CD14-positive monocyte (primary cell): ENCODE results near the gene AKAP8. TPM values are rescaled to one million over a fixed set of nuclear protein-coding genes. Genes with fewer than 3 reads are reported as not detected.

ENCODE experiments used
- DNase-seq, 3 donors: peaks; one replicate each; pipeline ENCODE4 v3.0.0-alpha.2; 2011 to 2022
- H2AFZ ChIP-seq: 2 replicates; pipeline ENCODE4 v1.6.0; 2012; ENCODE audit warnings: mild to moderate bottlenecking, low read depth, low read length, inconsistent platforms; ENCODE audit not compliant: insufficient read depth, poor library complexity, severe bottlenecking
- H3K27ac ChIP-seq, 2 donors: 1 replicate in 1 of 2; 2 replicates in 1 of 2; pipeline ENCODE4 v1.5.1; 2012 to 2013; ENCODE audit warnings: low read length in 2 of 2, control low read depth in 1 of 2, inconsistent platforms in 1 of 2, low read depth in 1 of 2, mild to moderate bottlenecking in 1 of 2
- H3K27me3 ChIP-seq, 2 donors: one replicate each; pipeline versions ENCODE4 v1.6.0 to v1.6.1; 2011 to 2013; ENCODE audit warnings: low read length in 2 of 2; ENCODE audit not compliant: control insufficient read depth in 2 of 2, insufficient read depth in 2 of 2
- H3K36me3 ChIP-seq, 2 donors: replicated peaks in 1 of 2; 1 replicate in 1 of 2; 2 replicates in 1 of 2; pipeline versions ENCODE4 v1.5.1 to v1.6.1; 2012 to 2013; ENCODE audit warnings: low read length in 2 of 2, control low read depth in 1 of 2, inconsistent platforms in 1 of 2, mild to moderate bottlenecking in 1 of 2; ENCODE audit not compliant: insufficient read depth in 2 of 2, control insufficient read depth in 1 of 2
- H3K4me1 ChIP-seq, 2 donors: 1 replicate in 1 of 2; 2 replicates in 1 of 2; pipeline versions ENCODE4 v1.5.1 to v1.6.1; 2012 to 2013; ENCODE audit warnings: low read length in 2 of 2, control low read depth in 1 of 2, inconsistent platforms in 1 of 2, mild to moderate bottlenecking in 1 of 2, moderate library complexity in 1 of 2; ENCODE audit not compliant: insufficient read depth in 2 of 2, control insufficient read depth in 1 of 2
- H3K4me2 ChIP-seq: replicated peaks from 2 replicates; pipeline ENCODE3; 2012; ENCODE audit warnings: low read length, moderate library complexity, mild to moderate bottlenecking; ENCODE audit not compliant: poor library complexity, severe bottlenecking; ENCODE audit errors: extremely low read depth
- H3K4me3 ChIP-seq, 3 experiments: fragments of 200-600 bp in 1 of 3; sonication (generic) in 1 of 3; replicated peaks in 1 of 3; 1 replicate in 2 of 3; 2 replicates in 1 of 3; pipeline ENCODE4 v1.5.1; 2011 to 2013; ENCODE audit warnings: low read length in 3 of 3, mild to moderate bottlenecking in 3 of 3, control low read depth in 2 of 3, low read depth in 2 of 3, inconsistent platforms in 1 of 3, moderate library complexity in 1 of 3
- H3K79me2 ChIP-seq: 2 replicates; pipeline ENCODE4 v1.6.0; 2012; ENCODE audit warnings: mild to moderate bottlenecking, control low read depth, inconsistent platforms, low read length, moderate library complexity; ENCODE audit not compliant: insufficient read depth
- H3K9ac ChIP-seq: 2 replicates; pipeline ENCODE4 v1.6.0; 2017; ENCODE audit warnings: low read length, mild to moderate bottlenecking; ENCODE audit not compliant: insufficient read depth, poor library complexity, severe bottlenecking
- H3K9me3 ChIP-seq, 2 donors: replicated peaks in 1 of 2; 1 replicate in 1 of 2; 2 replicates in 1 of 2; pipeline versions ENCODE4 v1.5.1 to v1.6.1; 2012 to 2013; ENCODE audit warnings: low read length in 2 of 2, control low read depth in 1 of 2; ENCODE audit not compliant: control insufficient read depth in 1 of 2, insufficient read depth in 1 of 2
- H4K20me1 ChIP-seq: 2 replicates; pipeline ENCODE4 v1.6.0; 2012; ENCODE audit warnings: mild to moderate bottlenecking, low read length, control low read depth, moderate library complexity; ENCODE audit not compliant: insufficient read depth
- H3K27ac Mint-ChIP-seq, 7 donors: one replicate each; pipeline ENCODE4 v1.8.0; 2020; ENCODE audit warnings: mild to moderate bottlenecking in 7 of 7, mixed read lengths in 7 of 7, moderate library complexity in 6 of 7, inconsistent platforms in 2 of 7
- H3K27me3 Mint-ChIP-seq, 3 donors: one replicate each; pipeline ENCODE4 v1.8.0; 2021 to 2022; ENCODE audit warnings: low read depth in 3 of 3, mild to moderate bottlenecking in 3 of 3, mixed read lengths in 3 of 3, moderate library complexity in 3 of 3, inconsistent platforms in 1 of 3
- H3K36me3 Mint-ChIP-seq, 2 donors: one replicate each; pipeline ENCODE4 v1.8.0; 2020; ENCODE audit warnings: mixed read lengths in 2 of 2, inconsistent platforms in 1 of 2, mild to moderate bottlenecking in 1 of 2
- H3K4me1 Mint-ChIP-seq: one replicate; pipeline ENCODE4 v1.8.0; 2020; ENCODE audit warnings: mild to moderate bottlenecking, mixed read lengths
- H3K4me3 Mint-ChIP-seq, 2 donors: one replicate each; pipeline ENCODE4 v1.8.0; 2020; ENCODE audit warnings: mild to moderate bottlenecking in 2 of 2, mixed read lengths in 2 of 2, moderate library complexity in 1 of 2
- H3K9me3 Mint-ChIP-seq, 7 donors: one replicate each; pipeline ENCODE4 v1.8.0; 2020 to 2022; ENCODE audit warnings: mixed read lengths in 7 of 7, mild to moderate bottlenecking in 6 of 7, moderate library complexity in 6 of 7, inconsistent platforms in 2 of 7
- WGBS: methylation state at CpG from one replicate; pipeline ENCODE4 v1.1.5; 2013; ENCODE audit warnings: missing lambda C conversion rate; ENCODE audit not compliant: insufficient coverage; 5-methylcytosine and 5-hydroxymethylcytosine counted together
- intact Hi-C, 2 donors: fragments of 100-400 bp; cut with micrococcal nuclease; formaldehyde crosslinking; loops; one replicate each; pipeline versions ENCODE4 v1.15.0 to v1.15.1; 2023
- polyA plus RNA-seq, 3 donors: library from polyadenylated mRNA; depleted of rRNA in 1 of 3; unstranded in 2 of 3; stranded (reverse) in 1 of 3; fragments of 300-500 nt in 2 of 3; fragments of >200 nt in 1 of 3; fragmentation: Illumina TruSeq in 2 of 3; gene quantifications; 1 replicate in 2 of 3; 2 replicates in 1 of 3; pipeline ENCODE4 v1.2.3, GENCODE V29; 2012 to 2021
- small RNA-seq: library from RNA; depleted of rRNA; stranded (forward); fragments of <200 nt; gene quantifications from one replicate; pipeline ENCODE3, GENCODE V24; 2012; ENCODE audit warnings: low read depth; ENCODE audit not compliant: insufficient read length
- TF ChIP-seq, protein P1 (sequence below): fragments of 200-600 bp; IDR thresholded peaks from one replicate; pipeline ENCODE4 v1.8.0; 2022; ENCODE audit warnings: antibody characterized with exemption, mild to moderate bottlenecking

AKAP8 gene
- polyA plus RNA-seq, 3 donors: 8.0 to 25.9 (median 12.3) TPM

DNA sequence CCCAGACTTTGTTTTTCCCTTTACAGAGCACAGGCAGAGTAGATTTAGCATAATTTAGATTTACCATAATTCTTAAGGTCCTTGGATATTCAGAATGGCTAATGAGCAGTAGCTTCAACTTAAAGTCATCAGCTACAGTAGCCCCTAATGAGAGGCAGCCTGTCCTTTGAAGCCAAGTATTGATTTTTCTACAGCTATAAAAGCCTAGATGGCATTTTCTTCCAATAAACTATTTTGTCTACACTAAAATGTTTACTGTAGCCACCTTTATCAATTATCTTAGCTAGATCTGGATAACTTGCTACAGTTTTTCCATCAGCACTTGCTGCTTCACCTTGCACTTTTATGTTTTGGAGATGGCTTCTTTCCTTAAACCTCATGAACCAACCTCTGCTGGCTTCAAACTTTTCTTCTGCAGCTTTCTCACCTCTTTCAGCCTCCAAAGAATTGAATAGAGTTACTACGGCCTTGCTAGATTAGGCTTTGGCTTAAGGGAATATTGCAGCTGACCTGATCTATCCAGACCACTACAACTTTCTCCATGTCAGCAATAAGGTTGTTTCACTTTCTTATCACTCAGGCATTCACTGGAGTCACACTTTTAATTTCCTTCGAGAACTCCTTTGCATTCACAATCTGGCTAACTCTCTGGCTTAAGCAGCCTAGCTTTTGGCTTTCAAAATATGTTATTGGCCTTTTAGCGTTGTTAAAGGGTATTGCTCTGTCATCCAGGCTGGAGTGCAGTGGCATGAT lies 73.8 kb downstream of the AKAP8 start:
- WGBS: 92% methylated on average over 2 of the region's 3 CpGs
- H3K4me3 ChIP-seq: no peak overlapping the region
- no peaks in the 10 kb centered on the region for H3K36me3 Mint-ChIP-seq
- no peaks in the 10 kb centered on the region for H3K36me3 ChIP-seq
- no peak for DNase-seq
- peak overlapping the region in 1 of 2 donors; percentile 32 for H3K27ac ChIP-seq
- H3K9me3 Mint-ChIP-seq: no peaks in the 10 kb centered on the region
- peak overlapping the region in 1 of 7 donors; percentile 42 for H3K27ac Mint-ChIP-seq
- intact Hi-C loops: no loop called here
- no peak overlapping the region for H3K4me3 Mint-ChIP-seq
- peaks cover 6 to 14% of the 10 kb centered on the region in 2 donors for H3K4me1 ChIP-seq
- peaks cover 59% of the 10 kb centered on the region for H3K4me1 Mint-ChIP-seq
- no peak overlapping the region for H3K9ac ChIP-seq
- H3K4me2 ChIP-seq: no peak overlapping the region
- H4K20me1 ChIP-seq: peaks cover 100% of the 10 kb centered on the region
- no peak overlapping the region for H2AFZ ChIP-seq
- TF ChIP-seq, protein P1, sequence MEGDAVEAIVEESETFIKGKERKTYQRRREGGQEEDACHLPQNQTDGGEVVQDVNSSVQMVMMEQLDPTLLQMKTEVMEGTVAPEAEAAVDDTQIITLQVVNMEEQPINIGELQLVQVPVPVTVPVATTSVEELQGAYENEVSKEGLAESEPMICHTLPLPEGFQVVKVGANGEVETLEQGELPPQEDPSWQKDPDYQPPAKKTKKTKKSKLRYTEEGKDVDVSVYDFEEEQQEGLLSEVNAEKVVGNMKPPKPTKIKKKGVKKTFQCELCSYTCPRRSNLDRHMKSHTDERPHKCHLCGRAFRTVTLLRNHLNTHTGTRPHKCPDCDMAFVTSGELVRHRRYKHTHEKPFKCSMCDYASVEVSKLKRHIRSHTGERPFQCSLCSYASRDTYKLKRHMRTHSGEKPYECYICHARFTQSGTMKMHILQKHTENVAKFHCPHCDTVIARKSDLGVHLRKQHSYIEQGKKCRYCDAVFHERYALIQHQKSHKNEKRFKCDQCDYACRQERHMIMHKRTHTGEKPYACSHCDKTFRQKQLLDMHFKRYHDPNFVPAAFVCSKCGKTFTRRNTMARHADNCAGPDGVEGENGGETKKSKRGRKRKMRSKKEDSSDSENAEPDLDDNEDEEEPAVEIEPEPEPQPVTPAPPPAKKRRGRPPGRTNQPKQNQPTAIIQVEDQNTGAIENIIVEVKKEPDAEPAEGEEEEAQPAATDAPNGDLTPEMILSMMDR: no peak
- peaks cover 0 to 3% (median 0%) of the 10 kb centered on the region in 3 donors for H3K27me3 Mint-ChIP-seq
- H3K27me3 ChIP-seq: no peaks in the 10 kb centered on the region
- no peaks in the 10 kb centered on the region for H3K9me3 ChIP-seq
- peaks cover 100% of the 10 kb centered on the region for H3K79me2 ChIP-seq

DNA sequence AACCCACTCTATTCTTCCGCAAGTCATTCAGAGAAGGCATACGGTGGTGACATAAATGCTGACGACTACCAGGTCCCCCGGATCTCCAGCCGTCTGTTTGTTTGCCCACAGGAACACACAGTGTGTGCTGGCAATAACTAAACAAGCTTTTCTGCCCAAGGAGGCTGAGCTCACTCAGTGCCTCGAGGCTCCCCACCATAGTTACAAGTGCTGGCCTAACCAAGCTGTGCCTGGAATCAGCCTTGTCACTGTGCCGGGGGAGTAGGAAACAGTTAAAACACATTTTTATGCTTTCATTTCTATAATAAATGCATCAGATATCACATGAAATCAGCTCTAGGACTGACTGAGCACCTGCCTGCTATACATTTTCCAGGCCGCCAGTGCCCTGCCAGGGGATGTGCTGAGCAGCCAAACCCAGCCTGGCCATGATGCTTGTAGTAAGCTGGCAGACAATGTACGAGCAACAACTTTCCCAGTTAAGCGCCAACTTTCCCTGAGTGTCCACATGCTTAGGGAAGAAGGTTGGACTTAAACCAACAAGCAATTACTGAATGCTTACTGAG lies 75.4 kb downstream of the AKAP8 start:
- intact Hi-C loops: no loop called here
- peaks cover 0 to 3% (median 0%) of the 10 kb centered on the region in 3 donors for H3K27me3 Mint-ChIP-seq
- Histone ChIP-seq H3K4me1 (peaks cover 19 to 29% of the 10 kb centered on the region in 2 donors), H3K9me3 (no peaks in the 10 kb centered on the region), H3K36me3 (no peaks in the 10 kb centered on the region), H3K4me2 (no peak overlapping the region), H2AFZ (no peak overlapping the region), H3K9ac (no peak overlapping the region), H3K79me2 (peaks cover 100% of the 10 kb centered on the region), H3K27ac (peak overlapping the region in 1 of 2 donors; percentile 54), H4K20me1 (peaks cover 100% of the 10 kb centered on the region), H3K4me3 (no peak overlapping the region), H3K27me3 (no peaks in the 10 kb centered on the region)
- H3K27ac Mint-ChIP-seq: peak overlapping the region in 4 of 7 donors; percentile 23 to 72 (median 54)
- H3K9me3 Mint-ChIP-seq: no peaks in the 10 kb centered on the region
- H3K36me3 Mint-ChIP-seq: no peaks in the 10 kb centered on the region
- 82% methylated on average over 9 of the region's 10 CpGs for WGBS
- TF ChIP-seq, protein P1: no peak
- no peak overlapping the region for H3K4me3 Mint-ChIP-seq
- H3K4me1 Mint-ChIP-seq: peaks cover 64% of the 10 kb centered on the region
- no peak for DNase-seq

Small RNA genes lying within 50 kb of the gene (small RNA-seq; reads per million reads assigned to genes)
- gene AC005776.1: not detected

Other genes with a start within 250 kb of the AKAP8 start
- under 1 TPM in 2 of 3 donors, not detected in 1; 0.05 to 0.51 TPM for gene NOTCH3, start 178.8 kb downstream of the AKAP8 start, polyA plus RNA-seq
- 1 to 10 TPM in 2 of 3 donors, under 1 TPM in 1; 0.23 to 1.5 (median 1.4) TPM for gene EPHX3, start 147.3 kb downstream of the AKAP8 start, polyA plus RNA-seq
- 10 to 100 TPM in 1 of 3 donors, 1 to 10 TPM in 2; 3.7 to 19.2 (median 4.2) TPM for gene BRD4, start 47.2 kb downstream of the AKAP8 start, polyA plus RNA-seq
- 100 to 1,000 TPM in 1 of 3 donors, 10 to 100 TPM in 2; 21.4 to 103 (median 39.0) TPM for gene AKAP8L, start 39.2 kb upstream of the AKAP8 start, polyA plus RNA-seq
- gene WIZ, start 70.2 kb upstream of the AKAP8 start, polyA plus RNA-seq: 10 to 100 TPM in 1 of 3 donors, under 1 TPM in 2; 0.47 to 13.7 (median 0.51) TPM
- 10 to 100 TPM in 2 of 3 donors, 1 to 10 TPM in 1; 4.5 to 45.4 (median 13.6) TPM for gene RASAL3, start 84.8 kb upstream of the AKAP8 start, polyA plus RNA-seq
- under 1 TPM; 0.03 to 0.32 (median 0.15) TPM for gene PGLYRP2, start 99.7 kb upstream of the AKAP8 start, polyA plus RNA-seq
- 1 to 10 TPM in 1 of 3 donors, under 1 TPM in 2; 0.08 to 1.1 (median 0.33) TPM for gene CYP4F22, start 128.7 kb upstream of the AKAP8 start, polyA plus RNA-seq
- gene CYP4F8, start 235.4 kb upstream of the AKAP8 start, polyA plus RNA-seq: not detected